ENCODE results near the gene SMIM41. TPM values are rescaled to one million over a fixed set of nuclear protein-coding genes. Genes with fewer than 3 reads are reported as not detected.

Gene SMIM41
- total RNA-seq, 1 donor from 2014 or later = 1.5 TPM

DNA sequence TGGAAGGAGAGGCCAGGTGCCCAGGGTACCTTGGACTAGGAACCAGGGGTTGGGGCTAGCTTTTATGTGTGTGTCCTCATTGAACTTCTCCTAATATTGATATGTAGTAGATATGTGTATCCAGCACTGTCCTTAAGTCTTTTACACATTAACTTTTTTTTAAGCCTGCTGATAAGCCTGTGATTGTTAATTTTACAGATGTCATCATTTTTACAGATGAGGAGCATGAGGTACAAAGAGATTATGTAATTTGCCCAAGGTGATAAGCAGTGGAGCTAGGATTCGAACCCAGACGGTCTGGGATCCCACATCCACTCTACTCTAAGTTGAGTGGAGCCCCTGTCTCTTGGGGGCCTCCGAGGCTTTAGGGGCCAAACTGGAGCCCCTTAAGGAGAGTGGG, 38.5 kb upstream of the SMIM41 start:
- no peaks in the 10 kb centered on the region for H3K9me3 ChIP-seq
- intact Hi-C loops (cut with DNase I) = no loop called here

DNA sequence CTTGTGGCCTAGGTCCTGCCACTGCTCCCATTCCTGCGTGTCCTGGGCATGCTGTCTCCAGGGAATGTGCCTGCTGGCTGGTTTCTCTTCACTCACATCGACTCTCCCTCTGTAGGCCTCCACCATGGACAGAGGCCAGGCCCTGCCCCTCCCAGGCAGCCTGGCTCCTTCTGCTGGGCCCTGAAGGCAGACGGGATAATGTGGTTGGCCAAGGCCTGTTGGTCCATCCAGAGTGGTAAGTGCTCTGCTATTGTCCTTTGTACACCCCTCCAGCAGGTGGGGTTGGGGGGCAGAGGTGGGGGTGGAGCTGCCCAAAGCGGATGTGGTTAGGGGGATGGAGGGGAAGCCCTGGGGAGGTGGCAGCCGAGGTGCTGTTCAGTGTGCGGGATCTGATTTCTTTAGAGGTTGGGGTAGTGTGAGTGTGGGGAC, 37.8 kb upstream of the SMIM41 start:
- no peaks in the 10 kb centered on the region for H3K27me3 ChIP-seq
- H3K27ac ChIP-seq = peak overlapping the region; percentile 96
- H3K36me3 ChIP-seq = no peaks in the 10 kb centered on the region
- H3K9me3 ChIP-seq = no peaks in the 10 kb centered on the region
- DNase-seq (ENCODE audit: extremely low spot score in 2 of 2) = no peak
- H3K4me1 ChIP-seq = peaks cover 71% of the 10 kb centered on the region
- TF ChIP-seq POLR2AphosphoS5 (IDR thresholded peaks at IDR 0.05; ENCODE audit: insufficient read depth in 1 of 2, low read depth in 1 of 2) = no peak
- TF ChIP-seq, protein P1, sequence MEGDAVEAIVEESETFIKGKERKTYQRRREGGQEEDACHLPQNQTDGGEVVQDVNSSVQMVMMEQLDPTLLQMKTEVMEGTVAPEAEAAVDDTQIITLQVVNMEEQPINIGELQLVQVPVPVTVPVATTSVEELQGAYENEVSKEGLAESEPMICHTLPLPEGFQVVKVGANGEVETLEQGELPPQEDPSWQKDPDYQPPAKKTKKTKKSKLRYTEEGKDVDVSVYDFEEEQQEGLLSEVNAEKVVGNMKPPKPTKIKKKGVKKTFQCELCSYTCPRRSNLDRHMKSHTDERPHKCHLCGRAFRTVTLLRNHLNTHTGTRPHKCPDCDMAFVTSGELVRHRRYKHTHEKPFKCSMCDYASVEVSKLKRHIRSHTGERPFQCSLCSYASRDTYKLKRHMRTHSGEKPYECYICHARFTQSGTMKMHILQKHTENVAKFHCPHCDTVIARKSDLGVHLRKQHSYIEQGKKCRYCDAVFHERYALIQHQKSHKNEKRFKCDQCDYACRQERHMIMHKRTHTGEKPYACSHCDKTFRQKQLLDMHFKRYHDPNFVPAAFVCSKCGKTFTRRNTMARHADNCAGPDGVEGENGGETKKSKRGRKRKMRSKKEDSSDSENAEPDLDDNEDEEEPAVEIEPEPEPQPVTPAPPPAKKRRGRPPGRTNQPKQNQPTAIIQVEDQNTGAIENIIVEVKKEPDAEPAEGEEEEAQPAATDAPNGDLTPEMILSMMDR (IDR thresholded peaks at IDR 0.05) = no peak
- TF ChIP-seq POLR2A (IDR thresholded peaks at IDR 0.05) = no peak
- intact Hi-C loops (cut with DNase I) = no loop called here
- H3K4me3 ChIP-seq = no peak overlapping the region

More for the DNA sequence above, 38.5 kb upstream of the SMIM41 start:
- DNase-seq (ENCODE audit: extremely low spot score in 2 of 2) = no peak
- Histone ChIP-seq H3K4me3 (no peak overlapping the region), H3K27me3 (no peaks in the 10 kb centered on the region), H3K27ac (peak overlapping the region; percentile 96), H3K4me1 (peaks cover 75% of the 10 kb centered on the region), H3K36me3 (no peaks in the 10 kb centered on the region)
- TF ChIP-seq POLR2A (IDR thresholded peaks at IDR 0.05) (no peak), POLR2AphosphoS5 (IDR thresholded peaks at IDR 0.05; ENCODE audit: insufficient read depth in 1 of 2, low read depth in 1 of 2) (no peak)
- TF ChIP-seq, protein P1 (IDR thresholded peaks at IDR 0.05) = no peak

DNA sequence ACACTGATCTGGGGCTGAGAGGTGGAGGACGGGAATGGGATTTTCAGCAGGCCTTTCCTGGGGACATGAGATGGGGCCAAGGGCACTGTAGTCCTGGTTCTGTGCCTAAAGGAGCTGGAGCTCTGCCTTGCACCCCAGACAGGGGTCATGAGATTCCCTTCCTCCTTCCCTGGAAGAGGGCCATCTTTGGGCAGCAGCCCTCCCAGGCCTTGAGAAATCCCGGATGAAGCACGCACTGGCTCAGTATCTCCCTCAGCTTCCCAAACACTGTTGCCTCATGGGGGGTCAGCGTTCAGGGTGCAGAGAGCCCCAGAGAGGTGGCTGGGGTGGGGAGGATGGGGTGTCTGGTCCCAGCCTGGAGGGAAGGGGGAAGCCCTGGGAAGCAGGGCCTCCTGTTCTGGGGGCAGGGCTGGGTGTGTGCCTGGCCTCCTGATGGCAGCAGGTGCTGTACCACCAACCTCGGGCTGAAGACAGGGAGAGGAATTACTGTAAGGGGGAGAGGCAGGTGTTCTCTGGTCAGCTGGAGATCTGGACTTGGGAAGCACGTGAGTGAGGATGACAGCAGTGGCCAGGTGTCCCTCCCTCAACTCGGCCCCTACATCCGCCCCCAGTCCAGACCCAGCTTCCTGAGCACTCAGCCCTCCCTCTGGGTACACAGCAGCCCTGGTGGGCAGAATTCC, 36.7 kb upstream of the SMIM41 start:
- TF ChIP-seq POLR2A (IDR thresholded peaks at IDR 0.05) = no peak
- TF ChIP-seq, protein P1 (IDR thresholded peaks at IDR 0.05) = no peak
- no peak for TF ChIP-seq POLR2AphosphoS5 (IDR thresholded peaks at IDR 0.05; ENCODE audit: insufficient read depth in 1 of 2, low read depth in 1 of 2)
- Histone ChIP-seq H3K4me3 (no peak overlapping the region), H3K27me3 (no peaks in the 10 kb centered on the region), H3K9me3 (no peaks in the 10 kb centered on the region), H3K27ac (peak overlapping the region; percentile 96), H3K4me1 (peaks cover 64% of the 10 kb centered on the region), H3K36me3 (no peaks in the 10 kb centered on the region)
- no peak for DNase-seq (ENCODE audit: extremely low spot score in 2 of 2)
- intact Hi-C loops (cut with DNase I) = no loop called here

DNA sequence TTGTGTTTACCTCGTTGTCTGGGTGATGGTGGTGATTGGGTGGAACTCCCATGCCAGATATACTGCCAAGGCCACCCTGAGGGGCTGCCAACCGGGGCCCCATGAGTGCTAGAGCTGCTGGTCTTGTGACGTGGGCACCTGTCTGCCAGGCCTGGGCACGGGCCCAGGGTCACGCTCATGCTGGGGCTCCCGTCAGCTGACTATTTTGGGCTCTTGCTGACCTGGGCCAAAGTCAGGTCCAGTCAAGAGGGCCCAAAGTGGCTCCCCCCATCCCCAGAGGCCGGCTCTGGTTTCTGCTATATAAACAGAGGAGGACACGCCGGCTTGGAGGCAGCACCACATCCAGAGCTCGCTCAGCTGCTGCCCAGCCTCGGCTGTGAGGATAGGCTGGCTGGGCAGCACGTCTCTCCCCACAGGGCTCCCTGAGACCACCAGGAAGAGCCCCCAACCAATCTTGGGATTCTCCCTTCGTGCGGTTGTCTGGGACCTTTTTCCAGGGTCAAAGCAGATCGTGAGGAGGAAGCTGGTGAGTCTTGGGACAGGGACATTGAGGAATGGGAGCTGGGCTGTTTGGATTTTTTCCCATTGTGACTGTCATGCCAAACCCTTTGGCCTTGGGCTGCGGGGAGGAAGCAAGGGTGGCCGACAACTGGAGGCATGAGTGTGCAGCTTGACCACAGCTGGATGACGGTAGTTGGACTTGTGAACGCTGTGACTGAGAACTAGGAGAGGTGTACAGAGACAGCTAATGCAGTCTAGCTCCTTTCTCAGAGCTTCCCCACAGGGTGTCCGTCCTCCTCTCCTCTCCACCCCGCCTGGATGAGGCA, 35.9 kb upstream of the SMIM41 start:
- peaks cover 56% of the 10 kb centered on the region for H3K4me1 ChIP-seq
- peak overlapping the region in 1 of 2 donors; percentile 19 for H3K4me3 ChIP-seq
- no peaks in the 10 kb centered on the region for H3K27me3 ChIP-seq
- no peaks in the 10 kb centered on the region for H3K9me3 ChIP-seq
- no peak for TF ChIP-seq POLR2AphosphoS5 (IDR thresholded peaks at IDR 0.05; ENCODE audit: insufficient read depth in 1 of 2, low read depth in 1 of 2)
- intact Hi-C loops (cut with DNase I) = no loop called here
- H3K27ac ChIP-seq = peak overlapping the region; percentile 96
- DNase-seq (ENCODE audit: extremely low spot score in 2 of 2) = no peak
- H3K36me3 ChIP-seq = no peaks in the 10 kb centered on the region

DNA sequence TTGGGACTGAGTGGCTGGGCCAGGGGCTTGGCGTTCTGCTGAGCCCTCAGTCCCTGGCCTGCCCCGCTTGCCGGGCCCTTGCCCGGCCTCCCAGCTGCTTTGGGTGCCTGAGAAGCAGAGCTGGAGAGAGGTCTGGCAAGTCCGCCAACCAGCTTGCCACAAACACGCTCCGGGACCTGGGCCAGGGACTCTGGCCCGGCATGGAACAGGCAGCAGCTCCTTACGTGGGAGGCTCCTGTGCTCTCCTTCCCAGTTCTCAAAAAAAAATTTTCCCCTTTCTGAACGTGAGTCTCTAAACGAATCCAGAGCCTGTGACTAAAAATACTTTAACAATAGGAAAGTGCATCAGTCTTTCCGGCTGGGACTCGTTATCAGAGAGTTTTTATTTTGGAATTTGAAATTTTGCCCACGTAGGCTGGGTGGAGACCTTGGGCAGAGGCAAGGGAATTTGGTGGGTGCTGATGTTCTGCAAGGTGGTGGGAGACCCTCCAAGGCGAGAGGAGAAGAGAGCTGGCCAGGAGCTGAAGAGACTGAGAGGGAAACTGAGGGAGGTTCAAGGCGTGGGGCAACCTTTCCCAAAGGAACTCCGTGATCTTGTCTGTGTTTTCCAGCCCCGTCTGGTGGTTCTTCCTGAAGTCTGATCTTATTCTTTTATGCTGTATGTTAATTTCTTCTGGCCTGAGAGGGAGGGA, 35.1 kb upstream of the SMIM41 start:
- Histone ChIP-seq H3K4me1 (peaks cover 52% of the 10 kb centered on the region), H3K27ac (peak overlapping the region; percentile 96), H3K36me3 (no peaks in the 10 kb centered on the region), H3K27me3 (no peaks in the 10 kb centered on the region), H3K4me3 (peak overlapping the region; percentile 8 to 19), H3K9me3 (no peaks in the 10 kb centered on the region)
- peak in 1 of 2 donors; percentile 97 for DNase-seq (ENCODE audit: extremely low spot score in 2 of 2)
- TF ChIP-seq POLR2A (IDR thresholded peaks at IDR 0.05) (no peak), POLR2AphosphoS5 (IDR thresholded peaks at IDR 0.05; ENCODE audit: insufficient read depth in 1 of 2, low read depth in 1 of 2) (peak; percentile 85 to 95)
- TF ChIP-seq, protein P1 (IDR thresholded peaks at IDR 0.05) = no peak
- intact Hi-C loops (cut with DNase I) = no loop called here
